Adrenal gland (tissue), 12 donors: ENCODE measurements around the gene TECPR1. TPM values are rescaled to one million over a fixed set of nuclear protein-coding genes. Genes with fewer than 3 reads are reported as not detected.

Source experiments
- DNase-seq, 7 donors: peaks; one replicate each; pipeline ENCODE4 v3.0.0-alpha.2; 2019 to 2020
- H3K27ac ChIP-seq, 5 donors: fragments of 200-600 bp; sonication (generic) in 4 of 5; 1 replicate in 3 of 5; 2 replicates in 2 of 5; pipeline versions ENCODE4 v1.5.1 to v1.8.0; 2016 to 2020; ENCODE audit warnings: mild to moderate bottlenecking in 1 of 5
- H3K27me3 ChIP-seq: fragments of 200-600 bp; 2 replicates; pipeline ENCODE4 v1.8.0; 2021
- H3K36me3 ChIP-seq, 2 donors: fragments of 200-600 bp; replicated peaks in 1 of 2; 1 replicate in 1 of 2; 2 replicates in 1 of 2; pipeline versions ENCODE4 v1.5.1 to v1.8.0; 2018 to 2022
- H3K4me1 ChIP-seq, 2 donors: fragments of 200-600 bp; replicated peaks in 1 of 2; 1 replicate in 1 of 2; 2 replicates in 1 of 2; pipeline versions ENCODE4 v1.5.1 to v1.8.0; 2018 to 2021
- H3K4me3 ChIP-seq, 4 donors: fragments of 200-600 bp; sonication (generic) in 3 of 4; one replicate each; pipeline ENCODE4 v1.5.1; 2016 to 2018
- H3K9me3 ChIP-seq, 3 donors: fragments of 200-600 bp; sonication (generic) in 1 of 3; replicated peaks in 1 of 3; 1 replicate in 2 of 3; 2 replicates in 1 of 3; pipeline versions ENCODE4 v1.5.1 to v1.8.0; 2016 to 2021
- POLR2A ChIP-seq, 2 donors: fragments of 450-650 bp; IDR thresholded peaks; one replicate each; pipeline ENCODE4 v1.6.1; 2017; ENCODE audit warnings: antibody characterized with exemption in 2 of 2, mild to moderate bottlenecking in 2 of 2, moderate library complexity in 1 of 2
- WGBS, 4 donors: extraction: QIAGEN DNeasy Blood & Tissue Kit in 2 of 4; methylation state at CpG; one replicate each; pipeline versions ENCODE4 v1.1.5 to v1.1.7; 2013 to 2017; 5-methylcytosine and 5-hydroxymethylcytosine counted together
- intact Hi-C, 2 donors: fragments of 100-400 bp; cut with DNase I; formaldehyde crosslinking; loops; one replicate each; pipeline versions ENCODE4 v1.14.1 to v1.15.0; 2022 to 2023
- polyA plus RNA-seq, 3 donors: library from polyadenylated mRNA; stranded (reverse); fragments of 200-250 nt in 2 of 3; fragments of 350-450 nt in 1 of 3; fragmentation: Illumina TruSeq in 1 of 3; extraction: RNeasy Lipid Tissue Mini Kit (QIAGEN cat#74804) in 1 of 3; gene quantifications; one replicate each; pipeline ENCODE4 v1.2.3, GENCODE V29; 2013 to 2014
- total RNA-seq, 9 donors: library from RNA; depleted of rRNA in 4 of 9; stranded (reverse); fragments of >200 nt in 4 of 9; fragments of 120-200 nt in 1 of 9; fragmentation: NEBNext Ultra II Directional in 1 of 9; extraction: Animal tissue kit (Norgen Biotek cat#: 25700) in 1 of 9; gene quantifications; one replicate each; pipeline versions ENCODE4 v1.1.0 to v1.2.4, GENCODE V29; 2013 to 2023
- TF ChIP-seq, protein P1 (sequence below), 6 experiments: fragments of 450-650 bp in 4 of 6; fragments of 200-600 bp in 2 of 6; sonication (generic) in 1 of 6; IDR thresholded peaks; 1 replicate in 5 of 6; 2 replicates in 1 of 6; pipeline versions ENCODE4 v1.5.1 to v1.8.0; 2016 to 2021; ENCODE audit warnings: antibody characterized with exemption in 6 of 6, mild to moderate bottlenecking in 2 of 6, moderate library complexity in 1 of 6
- donor health status: healthy with polysubstance abuse.
- donor health status: Bipolar disorder and iron deficiency.
- donor health status: DM: yes; HTN: yes; CAD: no.
- donor health status: DM: no; HTN: no; CAD: no.
- donor health status: DM: no; HTN: no; CAD: no.
- donor health status: DM: yes; HTN: yes; CAD: no.

Gene TECPR1
- total and polyA plus RNA-seq, 12 donors: 6.2 to 36.4 (median 16.9) TPM

DNA sequence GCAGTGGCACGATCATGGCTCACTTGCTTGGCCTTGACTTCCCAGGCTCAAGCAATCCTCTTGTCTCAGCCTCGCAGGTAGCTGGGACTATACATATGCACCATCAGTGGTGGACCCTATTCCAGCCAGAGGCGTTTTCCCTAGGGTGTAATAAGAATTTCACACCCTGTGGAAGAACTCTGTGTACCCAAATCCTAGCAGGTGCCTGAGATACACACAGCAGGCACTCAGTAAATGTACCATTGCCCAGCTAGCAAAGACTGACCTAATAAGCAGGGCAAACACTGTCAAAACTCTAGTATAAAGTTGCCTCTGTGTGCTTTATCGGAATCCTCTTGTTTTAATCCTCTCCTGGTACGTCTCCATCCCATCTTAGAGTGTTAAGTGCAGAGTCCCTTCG, 74.5 kb downstream of the TECPR1 start:
- Histone ChIP-seq H3K27me3 (no peaks in the 10 kb centered on the region), H3K9me3 (no peaks in the 10 kb centered on the region), H3K4me1 (peaks cover 0 to 5% of the 10 kb centered on the region in 2 donors), H3K4me3 (no peak overlapping the region), H3K36me3 (peaks cover 0 to 13% of the 10 kb centered on the region in 2 donors), H3K27ac (no peak overlapping the region)
- no peak for DNase-seq
- TF ChIP-seq POLR2A (IDR thresholded peaks at IDR 0.05): no peak
- TF ChIP-seq, protein P1, sequence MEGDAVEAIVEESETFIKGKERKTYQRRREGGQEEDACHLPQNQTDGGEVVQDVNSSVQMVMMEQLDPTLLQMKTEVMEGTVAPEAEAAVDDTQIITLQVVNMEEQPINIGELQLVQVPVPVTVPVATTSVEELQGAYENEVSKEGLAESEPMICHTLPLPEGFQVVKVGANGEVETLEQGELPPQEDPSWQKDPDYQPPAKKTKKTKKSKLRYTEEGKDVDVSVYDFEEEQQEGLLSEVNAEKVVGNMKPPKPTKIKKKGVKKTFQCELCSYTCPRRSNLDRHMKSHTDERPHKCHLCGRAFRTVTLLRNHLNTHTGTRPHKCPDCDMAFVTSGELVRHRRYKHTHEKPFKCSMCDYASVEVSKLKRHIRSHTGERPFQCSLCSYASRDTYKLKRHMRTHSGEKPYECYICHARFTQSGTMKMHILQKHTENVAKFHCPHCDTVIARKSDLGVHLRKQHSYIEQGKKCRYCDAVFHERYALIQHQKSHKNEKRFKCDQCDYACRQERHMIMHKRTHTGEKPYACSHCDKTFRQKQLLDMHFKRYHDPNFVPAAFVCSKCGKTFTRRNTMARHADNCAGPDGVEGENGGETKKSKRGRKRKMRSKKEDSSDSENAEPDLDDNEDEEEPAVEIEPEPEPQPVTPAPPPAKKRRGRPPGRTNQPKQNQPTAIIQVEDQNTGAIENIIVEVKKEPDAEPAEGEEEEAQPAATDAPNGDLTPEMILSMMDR (IDR thresholded peaks at IDR 0.05): no peak
- intact Hi-C loops: no loop called here
- 83 to 89% (median 87%) methylated on average over 6 of the region's 6 CpGs for WGBS, 4 donors

DNA sequence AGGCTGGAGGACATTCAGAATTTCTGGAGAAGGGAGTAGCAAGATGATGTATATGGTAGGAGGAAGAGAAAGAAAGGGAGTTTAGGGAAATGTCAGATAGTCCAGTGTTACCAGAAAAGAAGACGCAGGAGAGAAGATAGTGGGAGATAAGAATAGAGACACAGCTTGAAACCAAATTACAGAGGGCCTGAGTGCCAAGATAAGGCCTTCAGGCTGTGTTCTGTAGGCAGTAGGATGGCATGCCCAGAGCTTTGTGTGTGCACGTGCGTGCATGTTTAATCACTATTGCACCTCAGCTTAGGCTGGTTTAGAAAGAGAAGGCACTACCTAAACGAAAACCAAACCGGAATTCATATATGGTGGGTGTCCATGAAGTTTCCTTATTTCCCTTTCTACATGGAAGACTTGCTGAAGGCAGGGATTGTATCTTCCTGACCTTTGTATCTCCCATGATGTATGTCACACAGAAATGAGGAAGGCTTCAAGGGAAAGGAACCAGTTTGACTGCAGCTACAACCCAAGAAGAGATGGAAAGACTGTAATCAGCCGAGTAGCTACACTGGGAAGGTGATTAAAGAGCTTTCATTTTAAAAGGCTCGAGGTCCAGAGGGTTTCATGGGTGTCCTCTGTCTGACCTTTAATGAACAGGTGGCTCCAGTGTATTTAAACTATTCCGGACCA, 76.6 kb downstream of the TECPR1 start:
- TF ChIP-seq POLR2A (IDR thresholded peaks at IDR 0.05): no peak
- TF ChIP-seq, protein P1 (IDR thresholded peaks at IDR 0.05): no peak
- Histone ChIP-seq H3K4me3 (no peak overlapping the region), H3K36me3 (peaks cover 0 to 24% of the 10 kb centered on the region in 2 donors), H3K4me1 (peaks cover 0 to 5% of the 10 kb centered on the region in 2 donors), H3K27me3 (no peaks in the 10 kb centered on the region), H3K9me3 (no peaks in the 10 kb centered on the region), H3K27ac (no peak overlapping the region)
- DNase-seq: no peak
- 88 to 91% (median 89%) methylated on average over 8 of the region's 8 CpGs for WGBS, 4 donors
- intact Hi-C loops: no loop called here

DNA sequence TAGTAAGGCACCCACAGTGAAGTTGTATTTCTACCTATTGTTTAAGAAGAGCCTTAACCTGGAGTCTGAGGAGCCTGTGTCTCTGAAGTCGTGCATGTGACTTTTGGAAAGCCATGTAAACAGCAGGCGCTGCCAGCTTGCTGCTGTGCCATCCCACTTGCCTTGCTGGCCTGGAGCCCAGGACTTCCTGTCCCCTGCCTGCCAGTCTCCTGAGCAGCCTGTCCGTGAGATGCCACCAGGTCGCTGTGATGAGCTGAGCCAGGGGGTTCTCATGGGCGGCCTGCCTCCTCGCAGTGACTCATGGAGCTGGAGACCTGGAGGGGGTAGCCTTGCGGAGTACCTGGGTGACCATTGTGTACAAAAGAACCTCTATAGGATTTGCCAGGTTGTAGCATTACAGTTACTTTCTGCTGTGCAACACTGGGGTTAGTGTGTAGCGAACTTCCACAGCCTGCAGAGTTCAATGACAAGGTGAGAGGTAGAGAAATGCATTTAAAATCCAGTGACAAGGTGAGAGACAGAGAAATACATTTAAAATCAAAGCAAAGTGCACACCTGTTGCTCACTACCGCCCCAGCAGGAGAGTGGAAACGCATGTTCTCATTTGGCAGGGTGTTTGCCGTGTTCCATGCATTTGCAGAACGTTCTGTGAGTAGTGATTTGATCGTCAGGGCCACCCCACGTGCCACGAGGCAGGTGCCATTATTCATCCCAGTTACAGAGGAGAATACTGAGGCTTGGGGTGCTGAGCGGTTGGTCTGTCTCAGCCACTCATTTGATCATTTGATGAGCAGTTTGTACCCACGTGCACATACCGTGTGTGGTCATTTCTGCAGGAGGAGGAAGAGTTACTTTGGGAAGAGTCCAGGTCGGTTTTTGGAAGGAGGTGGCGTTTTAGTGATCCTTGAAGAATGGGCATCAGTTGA, 77.4 kb downstream of the TECPR1 start:
- Histone ChIP-seq H3K4me1 (peaks cover 0 to 5% of the 10 kb centered on the region in 2 donors), H3K27ac (no peak overlapping the region)
- WGBS, 4 donors: 86 to 91% (median 87%) methylated on average over 19 to 20 of the region's 20 CpGs

DNA sequence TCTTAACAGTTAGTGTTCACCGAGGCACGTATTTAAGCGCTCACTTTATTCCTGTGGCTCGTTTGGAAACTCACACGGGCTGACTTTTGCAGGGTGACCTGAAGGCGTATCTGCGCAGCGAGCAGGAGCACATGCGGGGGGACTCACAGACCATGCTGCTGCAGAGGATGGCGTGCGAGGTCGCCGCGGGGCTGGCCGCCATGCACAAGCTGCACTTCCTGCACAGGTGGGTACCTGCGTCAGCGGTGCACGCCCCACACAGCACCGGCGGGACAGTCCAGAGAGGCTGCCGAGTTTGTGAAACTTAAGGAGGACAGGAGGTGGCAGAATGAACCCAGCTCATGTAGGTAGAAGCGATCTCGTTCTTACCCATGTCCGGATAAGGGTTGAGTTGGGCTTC, 80.6 kb downstream of the TECPR1 start:
- H3K9me3 ChIP-seq: no peaks in the 10 kb centered on the region
- no peak for DNase-seq
- no peaks in the 10 kb centered on the region for H3K27me3 ChIP-seq
- H3K27ac ChIP-seq: no peak overlapping the region
- intact Hi-C loops: no loop called here
- no peak for TF ChIP-seq POLR2A (IDR thresholded peaks at IDR 0.05)
- TF ChIP-seq, protein P1 (IDR thresholded peaks at IDR 0.05): no peak
- WGBS, 4 donors: 93 to 96% (median 94%) methylated on average over 22 to 24 of the region's 24 CpGs
- H3K4me3 ChIP-seq: no peak overlapping the region
- H3K4me1 ChIP-seq: peaks cover 0 to 5% of the 10 kb centered on the region in 2 donors
- H3K36me3 ChIP-seq: peaks cover 0 to 24% of the 10 kb centered on the region in 2 donors

More for the DNA sequence above, 77.4 kb downstream of the TECPR1 start:
- no peaks in the 10 kb centered on the region for H3K9me3 ChIP-seq
- no peaks in the 10 kb centered on the region for H3K27me3 ChIP-seq
- DNase-seq: peak in 2 of 7 donors; percentile 32 to 66
- intact Hi-C loops: no loop called here
- TF ChIP-seq POLR2A (IDR thresholded peaks at IDR 0.05): no peak
- TF ChIP-seq, protein P1 (IDR thresholded peaks at IDR 0.05): no peak
- H3K4me3 ChIP-seq: no peak overlapping the region
- peaks cover 0 to 24% of the 10 kb centered on the region in 2 donors for H3K36me3 ChIP-seq
